Spleen (tissue), 7 donors: Measurements from ENCODE around the gene KSR1.

Experiments used
- CTCF ChIP-seq, 11 experiments: fragments of 200-600 bp in 7 of 11; fragments of 450-650 bp in 4 of 11; sonication (generic) in 4 of 11; IDR thresholded peaks in 8 of 11; conservative IDR thresholded peaks in 3 of 11; 1 replicate in 7 of 11; 2 replicates in 4 of 11; pipeline versions ENCODE4 v1.4.0 to v1.8.0; 2016 to 2021; ENCODE audit warnings: antibody characterized with exemption in 11 of 11, inconsistent platforms in 4 of 11, mild to moderate bottlenecking in 1 of 11
- POLR2A ChIP-seq, 3 donors: fragments of 450-650 bp; IDR thresholded peaks; one replicate each; pipeline ENCODE4 v1.5.1; 2017; ENCODE audit warnings: antibody characterized with exemption in 3 of 3, mild to moderate bottlenecking in 1 of 3
- POLR2AphosphoS5 ChIP-seq, 3 donors: sonication (generic); formaldehyde crosslinking; IDR thresholded peaks; one replicate each; pipeline ENCODE4 v1.5.1; 2017; ENCODE audit warnings: antibody characterized with exemption in 3 of 3
- donor health status: DM: no; HTN: no; CAD: no; lungs with moderate emphysema.
- donor health status: DM: no; HTN: no; CAD: no.
- donor health status: DM: no; HTN: no; CAD: no.

DNA sequence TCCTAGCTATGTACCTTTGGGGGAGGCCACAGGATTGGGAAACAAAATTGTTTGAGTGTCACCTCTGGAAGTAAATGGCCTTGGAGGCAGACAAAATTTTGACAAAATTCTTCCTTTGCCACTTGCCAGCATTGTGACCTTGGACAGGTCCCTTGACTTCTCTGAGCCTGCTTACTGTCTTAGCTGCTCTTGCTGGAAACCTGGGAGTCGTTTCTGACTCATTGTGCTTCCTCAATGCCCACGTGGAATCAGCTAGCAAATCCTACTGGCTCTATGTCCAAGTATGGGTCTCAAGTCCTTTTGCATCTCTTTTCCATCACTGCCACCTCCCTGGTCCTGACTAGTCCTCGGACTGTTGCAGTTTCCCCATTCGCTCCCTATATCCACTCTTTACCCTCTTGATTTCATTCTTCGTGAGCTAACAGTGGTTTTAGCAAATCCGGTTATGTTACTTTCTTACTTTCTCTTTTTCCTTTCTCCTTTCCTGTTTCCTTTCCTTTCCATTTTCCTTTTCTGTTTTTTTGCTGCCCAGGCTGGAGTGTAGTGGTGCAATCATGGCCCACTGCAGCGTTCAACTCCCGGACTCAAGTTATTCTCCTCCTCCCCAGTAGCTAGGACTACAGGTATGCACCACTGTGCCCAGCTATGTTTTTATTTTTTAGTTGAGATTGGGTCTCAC is 106.7 kb downstream of the KSR1 start:
- no peak for TF ChIP-seq POLR2A (IDR thresholded peaks at IDR 0.05)
- TF ChIP-seq CTCF (IDR thresholded peaks at IDR 0.05 in 8 of 11, conservative IDR thresholded peaks at IDR 0.05 in 3 of 11), result no peak
- no peak for TF ChIP-seq POLR2AphosphoS5 (IDR thresholded peaks at IDR 0.05)
